GM12878 (cell line): Measurements from ENCODE around the gene NAT10. TPM values are rescaled to one million over a fixed set of nuclear protein-coding genes. Genes with fewer than 3 reads are reported as not detected.

Experiments used
- ATAC-seq: fragments of 200-7000 bp; cut with Tn5 transposase; 3 replicates; pipeline ENCODE4 v1.9.1; 2020; ENCODE audit warnings: mild to moderate bottlenecking, moderate library complexity
- BruUV-seq: library from RNA; stranded (reverse); fragments of 400-500 nt; replicated peaks from 2 replicates; lab custom pipeline; 2021; lab: Mats Ljungman, UMichigan
- CTCF ChIA-PET: fragments of 300-600 bp; sonication (Branson Sonifier 250); formaldehyde crosslinking; extraction: SDS; loops from one replicate; lab custom pipeline; 2021; ENCODE audit warnings: inconsistent platforms; lab: Yijun Ruan, JAX
- POLR2A ChIA-PET: fragments of 350-600 bp; formaldehyde crosslinking; extraction: SDS; loops from one replicate; lab custom pipeline; 2021; ENCODE audit warnings: inconsistent platforms; lab: Charles Lee
- RAD21 ChIA-PET: fragments of 300-600 bp; sonication (Branson Sonifier 250); formaldehyde crosslinking; loops from one replicate; lab custom pipeline; 2023; ENCODE audit warnings: antibody characterized with exemption; ENCODE audit not compliant: unreplicated experiment; lab: Charles Lee
- SMC1A ChIA-PET: fragments of 300-600 bp; sonication (Branson Sonifier 250); formaldehyde crosslinking; loops from one replicate; lab custom pipeline; 2023; ENCODE audit not compliant: unreplicated experiment, uncharacterized antibody; lab: Charles Lee
- DNase-seq: peaks from one replicate; pipeline ENCODE4 v3.0.0-alpha.2; 2011; ENCODE audit warnings: low read depth, low spot score
- FAIRE-seq: peaks from 3 replicates; lab custom pipeline; 2011; peaks lifted over from hg19 to GRCh38; lab: Jason Lieb, UNC
- H2AFZ ChIP-seq: 2 replicates; pipeline ENCODE4 v1.6.0; 2011; ENCODE audit warnings: low read depth, low read length, control low read depth; ENCODE audit not compliant: control insufficient read depth
- H3K27ac ChIP-seq: 2 replicates; pipeline ENCODE4 v1.5.1; 2011; ENCODE audit warnings: control low read depth; ENCODE audit not compliant: control insufficient read depth, insufficient read depth
- H3K27me3 ChIP-seq, 2 experiments: replicated peaks in 1 of 2; 2 replicates each; pipeline versions ENCODE4 v1.6.0 to v1.6.1; 2011; ENCODE audit warnings: low read length in 1 of 2; ENCODE audit not compliant: control insufficient read depth in 2 of 2, insufficient read depth in 2 of 2
- H3K36me3 ChIP-seq, 2 experiments: 2 replicates each; pipeline ENCODE4 v1.5.1; 2011; ENCODE audit warnings: low read length in 1 of 2; ENCODE audit not compliant: control insufficient read depth in 2 of 2, insufficient read depth in 2 of 2
- H3K4me1 ChIP-seq: 2 replicates; pipeline ENCODE4 v1.6.1; 2011; ENCODE audit warnings: mild to moderate bottlenecking, low read length, moderate library complexity, mixed read lengths; ENCODE audit not compliant: control insufficient read depth, insufficient read depth
- H3K4me2 ChIP-seq: 2 replicates; pipeline ENCODE4 v1.6.0; 2011; ENCODE audit warnings: control low read depth; ENCODE audit not compliant: control insufficient read depth, insufficient read depth
- H3K4me3 ChIP-seq: fragments of 200-600 bp; sonication (generic); 2 replicates; pipeline ENCODE4 v1.5.1; 2016
- H3K79me2 ChIP-seq: 2 replicates; pipeline ENCODE4 v1.6.0; 2011; ENCODE audit warnings: low read length; ENCODE audit not compliant: control insufficient read depth, insufficient read depth
- H3K9ac ChIP-seq: 2 replicates; pipeline ENCODE4 v1.8.0; 2011; ENCODE audit warnings: low read length, control low read depth, mixed read lengths; ENCODE audit not compliant: control insufficient read depth, insufficient read depth
- H3K9me3 ChIP-seq: replicated peaks from 3 replicates; pipeline ENCODE4 v1.5.1; 2011; ENCODE audit warnings: mild to moderate bottlenecking, low read length; ENCODE audit not compliant: control insufficient read depth, insufficient read depth
- H4K20me1 ChIP-seq: 2 replicates; pipeline ENCODE4 v1.6.0; 2011; ENCODE audit not compliant: control insufficient read depth, insufficient read depth
- CHD2 ChIP-seq: IDR thresholded peaks from 2 replicates; pipeline ENCODE4 v1.6.1; 2011; ENCODE audit warnings: low read depth, low read length, improper control_type of control experiment, borderline replicate concordance
- EZH2 ChIP-seq: IDR thresholded peaks from 2 replicates; pipeline ENCODE4 v1.6.1; 2012; ENCODE audit warnings: low read depth, mild to moderate bottlenecking, control low read depth, inconsistent platforms, low read length, borderline replicate concordance; ENCODE audit not compliant: control insufficient read depth
- FOXK2 ChIP-seq: fragments of 450-650 bp; IDR thresholded peaks from 2 replicates; pipeline ENCODE4 v1.6.1; 2017; ENCODE audit warnings: mild to moderate bottlenecking, moderate library complexity
- HCFC1 ChIP-seq: fragments of 150-350 bp; IDR thresholded peaks from 2 replicates; pipeline ENCODE4 v1.6.1; 2014; ENCODE audit warnings: low read length
- IKZF1 ChIP-seq: fragments of 450-650 bp; conservative IDR thresholded peaks from 2 replicates; pipeline ENCODE4 v1.6.1; 2017; ENCODE audit warnings: antibody characterized with exemption, mild to moderate bottlenecking
- LARP7 ChIP-seq: fragments of 450-650 bp; IDR thresholded peaks from 2 replicates; pipeline ENCODE4 v1.6.1; 2017; ENCODE audit warnings: mild to moderate bottlenecking
- MEF2A ChIP-seq: IDR thresholded peaks from 2 replicates; pipeline ENCODE4 v1.6.1; 2011; ENCODE audit warnings: low read depth, mild to moderate bottlenecking, low read length, moderate library complexity; ENCODE audit not compliant: insufficient read depth
- POU2F2 ChIP-seq: IDR thresholded peaks from 3 replicates; pipeline ENCODE4 v1.6.1; 2011; ENCODE audit warnings: low read depth, mild to moderate bottlenecking, low read length, borderline replicate concordance
- SKIL ChIP-seq: fragments of 450-650 bp; IDR thresholded peaks from 2 replicates; pipeline ENCODE4 v1.6.1; 2017; ENCODE audit warnings: mild to moderate bottlenecking, low read depth, inconsistent platforms; ENCODE audit not compliant: poor library complexity, severe bottlenecking
- SMARCA5 ChIP-seq: fragments of 450-650 bp; IDR thresholded peaks from 2 replicates; pipeline ENCODE4 v1.6.1; 2017; ENCODE audit warnings: mild to moderate bottlenecking
- SPI1 ChIP-seq: IDR thresholded peaks from 2 replicates; pipeline ENCODE4 v1.6.1; 2011; ENCODE audit warnings: low read depth, mild to moderate bottlenecking, low read length, moderate library complexity, borderline replicate concordance; ENCODE audit not compliant: insufficient read depth
- ZNF687 ChIP-seq: fragments of 450-650 bp; IDR thresholded peaks from 2 replicates; pipeline ENCODE4 v1.6.1; 2017; ENCODE audit warnings: mild to moderate bottlenecking, moderate library complexity
- WGBS: methylation state at CpG from one replicate; pipeline ENCODE4 v1.1.6; 2016; ENCODE audit warnings: low lambda C conversion rate; ENCODE audit not compliant: insufficient replicate concordance, insufficient coverage; ENCODE audit errors: missing lambda C conversion rate; 5-methylcytosine and 5-hydroxymethylcytosine counted together
- in situ Hi-C: fragments of 300-500 bp; cut with MboI; formaldehyde crosslinking; loops from 9 replicates; pipeline ENCODE4 v1.14.3; 2018; ENCODE audit warnings: mixed read lengths
- intact Hi-C: fragments of 100-400 bp; cut with micrococcal nuclease; formaldehyde crosslinking; loops from one replicate; pipeline ENCODE4 v1.14.2; 2022; ENCODE audit not compliant: unreplicated experiment
- polyA plus RNA-seq, 11 experiments: library from polyadenylated mRNA; depleted of rRNA in 4 of 11; unstranded in 6 of 11; stranded (reverse) in 5 of 11; fragments of >200 nt; fragmentation: Nextera tagmentation in 4 of 11; fragmentation: Illumina TruSeq in 1 of 11; extraction: Ambion mirVana in 4 of 11; extraction: Trizol in 1 of 11; gene quantifications; 1 replicate in 1 of 11; 2 replicates in 10 of 11; pipeline versions ENCODE4 v1.2.1 to v1.2.3, GENCODE V29; 2011 to 2016; ENCODE audit warnings: inconsistent platforms in 2 of 11, missing spikeins in 2 of 11, low read depth in 1 of 11
- total RNA-seq, 4 experiments: library from RNA; depleted of rRNA in 3 of 4; stranded (reverse); fragments of >200 nt in 3 of 4; fragmentation: Illumina TruSeq in 1 of 4; extraction: Trizol in 1 of 4; gene quantifications; 2 replicates each; pipeline versions ENCODE4 v1.2.1 to v1.2.3, GENCODE V29; 2013 to 2021
- TF ChIP-seq, protein P1 (sequence below): fragments of 450-650 bp; formaldehyde crosslinking; IDR thresholded peaks from 2 replicates; pipeline ENCODE4 v1.5.0; 2022; ENCODE audit warnings: mild to moderate bottlenecking, missing genetic modification characterization

NAT10 gene
- total and polyA plus RNA-seq, 10 of the 15 experiments (the other 5 are each of a cell fraction or from before 2014, with no cell fraction given): 45.1 to 95.5 (median 72.8) TPM

GRCh38 chr11:34181251-34181650 is 75.8 kb downstream of the NAT10 start:
- 34% methylated on average over 5 of the region's 5 CpGs for WGBS
- Histone ChIP-seq H3K79me2 (no peaks in the 10 kb centered on the region), H3K4me2 (no peak overlapping the region), H3K9ac (no peak overlapping the region), H3K4me1 (peaks cover 22% of the 10 kb centered on the region), H3K27me3 (no peaks in the 10 kb centered on the region), H3K9me3 (no peaks in the 10 kb centered on the region), H3K36me3 (no peaks in the 10 kb centered on the region; a peak in 1 of 4 replicates), H4K20me1 (no peaks in the 10 kb centered on the region), H3K4me3 (no peak overlapping the region), H2AFZ (no peak overlapping the region), H3K27ac (no peak overlapping the region)
- ChIA-PET SMC1A (interaction anchor here (1.0 to 11.3 kb wide), 8 partner anchors 23 to 311 kb away, joined by 3 to 192 read pairs (median 6); partner anchors contain the start of gene ABTB2), CTCF (interaction anchor here (1.0 to 10.5 kb wide), 9 partner anchors 9 to 288 kb away, joined by 3 to 167 read pairs (median 4); partner anchors contain the start of gene ABTB2), POLR2A (interaction anchor here (0.8 to 2.0 kb wide), 6 partner anchors 18 to 176 kb away, joined by 3 to 6 read pairs (median 4); partner anchors contain the start of gene ABTB2), RAD21 (interaction anchor here (0.9 to 13.0 kb wide), 10 partner anchors 9 to 245 kb away, joined by 3 to 249 read pairs (median 3); partner anchors contain the start of gene ABTB2)
- intact Hi-C loops: loop anchor here (5.0 kb wide), 1 partner anchor 311 kb away; no protein-coding TSS in a partner anchor
- in situ Hi-C loops: no loop called here
- BruUV-seq: no TSS peak
- FAIRE-seq (no peak), ATAC-seq (no peak), DNase-seq (no peak)
- TF ChIP-seq IKZF1: no peak
- TF ChIP-seq CHD2: no peak
- TF ChIP-seq FOXK2: no peak
- no peak for TF ChIP-seq ZNF687
- TF ChIP-seq SPI1: no peak
- TF ChIP-seq, protein P1, sequence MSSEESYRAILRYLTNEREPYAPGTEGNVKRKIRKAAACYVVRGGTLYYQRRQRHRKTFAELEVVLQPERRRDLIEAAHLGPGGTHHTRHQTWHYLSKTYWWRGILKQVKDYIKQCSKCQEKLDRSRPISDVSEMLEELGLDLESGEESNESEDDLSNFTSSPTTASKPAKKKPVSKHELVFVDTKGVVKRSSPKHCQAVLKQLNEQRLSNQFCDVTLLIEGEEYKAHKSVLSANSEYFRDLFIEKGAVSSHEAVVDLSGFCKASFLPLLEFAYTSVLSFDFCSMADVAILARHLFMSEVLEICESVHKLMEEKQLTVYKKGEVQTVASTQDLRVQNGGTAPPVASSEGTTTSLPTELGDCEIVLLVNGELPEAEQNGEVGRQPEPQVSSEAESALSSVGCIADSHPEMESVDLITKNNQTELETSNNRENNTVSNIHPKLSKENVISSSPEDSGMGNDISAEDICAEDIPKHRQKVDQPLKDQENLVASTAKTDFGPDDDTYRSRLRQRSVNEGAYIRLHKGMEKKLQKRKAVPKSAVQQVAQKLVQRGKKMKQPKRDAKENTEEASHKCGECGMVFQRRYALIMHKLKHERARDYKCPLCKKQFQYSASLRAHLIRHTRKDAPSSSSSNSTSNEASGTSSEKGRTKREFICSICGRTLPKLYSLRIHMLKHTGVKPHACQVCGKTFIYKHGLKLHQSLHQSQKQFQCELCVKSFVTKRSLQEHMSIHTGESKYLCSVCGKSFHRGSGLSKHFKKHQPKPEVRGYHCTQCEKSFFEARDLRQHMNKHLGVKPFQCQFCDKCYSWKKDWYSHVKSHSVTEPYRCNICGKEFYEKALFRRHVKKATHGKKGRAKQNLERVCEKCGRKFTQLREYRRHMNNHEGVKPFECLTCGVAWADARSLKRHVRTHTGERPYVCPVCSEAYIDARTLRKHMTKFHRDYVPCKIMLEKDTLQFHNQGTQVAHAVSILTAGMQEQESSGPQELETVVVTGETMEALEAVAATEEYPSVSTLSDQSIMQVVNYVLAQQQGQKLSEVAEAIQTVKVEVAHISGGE (CRISPR knock-in tag): no peak
- no peak for TF ChIP-seq SKIL
- no peak for TF ChIP-seq SMARCA5
- no peak for TF ChIP-seq POU2F2
- no peak for TF ChIP-seq EZH2
- no peak for TF ChIP-seq MEF2A
- no peak for TF ChIP-seq LARP7
- TF ChIP-seq HCFC1: no peak
